Breast epithelium (tissue), 4 donors: ENCODE results near the gene NOP53. TPM values are rescaled to one million over a fixed set of nuclear protein-coding genes. Genes with fewer than 3 reads are reported as not detected.
A peak's percentile ranks its signal among the peaks of the same experiment; 100 is the strongest.

Experiments
- DNase-seq, 2 donors: peaks; one replicate each; pipeline ENCODE4 v3.0.0-alpha.2; 2019; ENCODE audit warnings: low spot score in 2 of 2
- H3K27ac ChIP-seq, 2 donors: fragments of 200-600 bp; sonication (generic) in 1 of 2; one replicate each; pipeline ENCODE4 v1.5.1; 2016 to 2019; ENCODE audit warnings: mild to moderate bottlenecking in 1 of 2
- H3K27me3 ChIP-seq, 2 donors: fragments of 200-600 bp; sonication (generic) in 1 of 2; one replicate each; pipeline versions ENCODE4 v1.5.1 to v1.6.0; 2017 to 2019; ENCODE audit warnings: control low read depth in 1 of 2, mild to moderate bottlenecking in 1 of 2
- H3K36me3 ChIP-seq: fragments of 200-600 bp; one replicate; pipeline ENCODE4 v1.5.1; 2019
- H3K4me1 ChIP-seq, 2 donors: fragments of 200-600 bp; sonication (generic); one replicate each; pipeline ENCODE4 v1.5.1; 2016 to 2019; ENCODE audit warnings: control low read depth in 1 of 2
- H3K4me3 ChIP-seq, 3 donors: fragments of 200-600 bp; sonication (generic); 1 replicate in 2 of 3; 2 replicates in 1 of 3; pipeline ENCODE4 v1.5.1; 2016 to 2019; ENCODE audit warnings: mild to moderate bottlenecking in 3 of 3, moderate library complexity in 2 of 3
- H3K9me3 ChIP-seq, 2 donors: fragments of 200-600 bp; sonication (generic) in 1 of 2; one replicate each; pipeline ENCODE4 v1.5.1; 2016 to 2019; ENCODE audit warnings: control low read depth in 1 of 2
- CTCF ChIP-seq, 3 donors: fragments of 450-650 bp; IDR thresholded peaks; one replicate each; pipeline ENCODE4 v1.5.1; 2016 to 2017; ENCODE audit warnings: antibody characterized with exemption in 3 of 3, mild to moderate bottlenecking in 3 of 3, moderate library complexity in 3 of 3
- POLR2A ChIP-seq: fragments of 450-650 bp; IDR thresholded peaks from one replicate; pipeline ENCODE4 v1.6.1; 2016; ENCODE audit warnings: antibody characterized with exemption, mild to moderate bottlenecking, moderate library complexity
- POLR2AphosphoS5 ChIP-seq, 3 donors: sonication (generic); formaldehyde crosslinking; IDR thresholded peaks; one replicate each; pipeline ENCODE4 v1.6.1; 2017; ENCODE audit warnings: antibody characterized with exemption in 3 of 3
- intact Hi-C: fragments of 100-400 bp; cut with DNase I; formaldehyde crosslinking; loops from one replicate; pipeline ENCODE4 v1.15.1; 2023; ENCODE audit warnings: low total_unique reads
- total RNA-seq, 3 donors: library from RNA; depleted of rRNA; stranded (reverse); fragments of >200 nt; gene quantifications; one replicate each; pipeline ENCODE4 v1.1.0, GENCODE V29; 2016

Gene NOP53
- total RNA-seq, 3 donors from 2014 or later, result 391 to 498 (median 457) TPM

DNA sequence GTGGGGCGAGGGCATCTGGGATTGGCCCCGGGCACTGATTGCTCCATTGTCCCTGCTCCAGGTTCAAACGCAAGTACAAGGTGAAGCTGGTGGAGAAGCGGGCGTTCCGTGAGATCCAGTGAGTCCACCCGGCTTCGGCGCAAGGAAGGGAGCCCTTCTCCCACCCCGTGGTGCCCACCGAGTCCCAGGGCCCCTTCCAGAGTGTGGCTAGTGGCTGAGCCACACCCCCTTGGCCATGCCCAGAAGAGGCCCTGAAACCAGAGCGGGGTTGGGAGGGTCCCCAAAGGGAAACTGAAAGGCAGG lies 11.2 kb downstream of the NOP53 start:
- TF ChIP-seq CTCF (IDR thresholded peaks at IDR 0.05), result no peak
- no peak for TF ChIP-seq POLR2A
- TF ChIP-seq POLR2AphosphoS5 (IDR thresholded peaks at IDR 0.05), result no peak
- no peak overlapping the region for H3K4me3 ChIP-seq
- H3K36me3 ChIP-seq, result peaks cover 33% of the 10 kb centered on the region
- no peaks in the 10 kb centered on the region for H3K9me3 ChIP-seq
- intact Hi-C loops, result no loop called here
- no peak for DNase-seq
- no peaks in the 10 kb centered on the region for H3K27me3 ChIP-seq
- no peaks in the 10 kb centered on the region for H3K4me1 ChIP-seq
- no peak overlapping the region for H3K27ac ChIP-seq

DNA sequence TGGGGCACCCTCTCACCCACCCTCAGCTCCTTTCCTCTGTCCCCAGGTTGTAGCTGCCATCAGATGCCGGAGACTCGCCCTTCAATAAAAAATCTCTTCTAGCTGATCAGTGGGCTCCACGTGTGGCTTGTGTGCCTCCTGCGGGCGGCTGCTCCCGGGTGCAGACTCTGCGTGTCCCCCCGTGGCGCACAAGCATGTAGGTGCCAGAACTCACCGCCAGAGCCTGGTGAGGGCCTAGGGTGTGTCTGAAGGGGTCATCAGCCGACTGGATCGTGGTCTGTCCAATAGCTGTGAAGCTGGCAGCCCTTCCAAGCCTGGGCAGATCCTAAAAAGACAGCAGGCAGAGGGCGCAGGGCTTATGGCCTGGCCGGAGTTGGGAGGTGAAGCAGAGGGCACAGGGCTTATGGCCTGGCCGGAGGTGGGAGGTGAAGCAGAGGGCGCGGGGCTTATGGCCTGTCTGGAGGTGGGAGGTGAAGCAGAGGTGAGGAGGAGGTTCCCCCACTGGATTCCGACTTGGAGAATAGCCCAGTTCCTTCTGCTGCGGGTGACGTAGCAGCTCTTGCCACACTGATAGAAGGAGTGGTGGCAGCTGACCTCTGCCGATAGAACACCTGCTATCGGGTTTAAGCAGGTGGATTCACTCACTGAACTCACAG lies 11.7 kb downstream of the NOP53 start:
- H3K4me1 ChIP-seq, result no peaks in the 10 kb centered on the region
- no peak for TF ChIP-seq POLR2AphosphoS5 (IDR thresholded peaks at IDR 0.05)
- TF ChIP-seq POLR2A, result no peak
- TF ChIP-seq CTCF (IDR thresholded peaks at IDR 0.05), result no peak
- no peak overlapping the region for H3K4me3 ChIP-seq
- H3K9me3 ChIP-seq, result no peaks in the 10 kb centered on the region
- H3K36me3 ChIP-seq, result peaks cover 33% of the 10 kb centered on the region
- no peak overlapping the region for H3K27ac ChIP-seq
- no peaks in the 10 kb centered on the region for H3K27me3 ChIP-seq
- no peak for DNase-seq
- intact Hi-C loops, result no loop called here

DNA sequence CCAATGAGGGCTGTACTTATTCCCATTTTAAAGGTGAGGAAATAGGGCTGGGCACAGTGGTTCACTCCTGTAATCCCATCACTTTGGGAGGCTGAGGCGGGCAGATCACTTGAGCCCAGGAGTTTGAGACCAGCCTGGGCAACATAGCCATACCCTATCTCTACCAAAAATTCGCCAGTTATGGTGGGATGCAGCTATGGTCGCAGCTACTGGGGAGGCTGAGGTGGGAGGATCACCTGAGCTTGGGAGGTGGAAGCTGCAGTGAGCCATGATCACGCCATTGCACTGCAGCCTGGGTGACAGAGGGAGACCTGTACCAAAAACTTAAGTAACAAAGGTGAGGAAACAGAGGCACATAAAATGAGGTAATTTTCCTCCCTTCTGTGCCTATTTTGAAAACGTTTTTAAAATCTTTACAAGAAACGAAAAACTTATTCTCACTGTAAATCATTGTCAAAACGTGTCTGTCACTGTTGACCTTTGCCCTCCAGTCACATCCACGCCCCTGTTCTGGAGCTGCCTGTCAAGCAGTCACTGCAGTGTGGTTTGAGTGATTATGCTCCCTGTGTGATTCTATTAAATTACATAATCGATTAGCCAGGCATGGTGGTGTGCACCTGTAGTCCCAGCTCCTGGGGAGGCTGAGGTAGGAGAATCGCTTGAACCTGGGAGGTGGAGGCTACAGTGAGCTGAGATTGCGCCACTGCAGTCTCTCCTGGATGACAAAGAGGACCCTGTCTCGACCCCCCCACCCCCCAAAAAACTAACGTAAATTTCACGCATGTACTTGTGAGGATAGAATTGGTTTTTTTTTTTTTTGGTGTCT lies 12.5 kb downstream of the NOP53 start:
- no peaks in the 10 kb centered on the region for H3K4me1 ChIP-seq
- no peaks in the 10 kb centered on the region for H3K27me3 ChIP-seq
- no peak overlapping the region for H3K4me3 ChIP-seq
- TF ChIP-seq POLR2A, result no peak
- TF ChIP-seq POLR2AphosphoS5 (IDR thresholded peaks at IDR 0.05), result no peak
- no peak for TF ChIP-seq CTCF (IDR thresholded peaks at IDR 0.05)
- intact Hi-C loops, result no loop called here
- DNase-seq, result no peak
- no peaks in the 10 kb centered on the region for H3K9me3 ChIP-seq
- no peak overlapping the region for H3K27ac ChIP-seq
- peaks cover 26% of the 10 kb centered on the region for H3K36me3 ChIP-seq

- Histone ChIP-seq H3K36me3 (peaks cover 24% of the 10 kb centered on the region), H3K27me3 (no peaks in the 10 kb centered on the region), H3K4me3 (no peak overlapping the region), H3K4me1 (no peaks in the 10 kb centered on the region), H3K27ac (no peak overlapping the region), H3K9me3 (no peaks in the 10 kb centered on the region)
- no peak for DNase-seq
- TF ChIP-seq POLR2A (no peak), CTCF (IDR thresholded peaks at IDR 0.05) (no peak), POLR2AphosphoS5 (IDR thresholded peaks at IDR 0.05) (no peak)
- intact Hi-C loops, result no loop called here
These were observed 13.1 kb downstream of the NOP53 start for GRCh38 chr19:47758443-47758804.

DNA sequence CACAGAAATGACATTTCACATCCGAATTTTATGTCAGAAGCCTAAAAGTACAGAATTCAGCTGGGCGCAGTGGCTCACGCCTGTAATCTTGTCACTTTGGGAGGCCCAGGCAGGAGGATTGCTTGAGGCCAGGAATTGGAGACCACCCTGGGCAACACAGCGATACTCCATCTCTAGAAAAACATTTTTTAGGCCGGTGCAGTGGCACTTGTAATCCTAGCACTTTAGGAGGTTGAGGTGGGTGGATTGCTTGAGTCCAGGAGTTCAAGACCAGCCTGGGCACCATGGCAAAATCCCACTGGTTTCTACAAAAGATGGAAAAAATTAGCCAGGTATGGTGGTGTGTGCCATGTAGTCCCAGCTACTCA lies 15.3 kb downstream of the NOP53 start:
- Histone ChIP-seq H3K36me3 (peaks cover 17% of the 10 kb centered on the region), H3K27me3 (no peaks in the 10 kb centered on the region), H3K27ac (peak overlapping the region in 1 of 2 donors; percentile 61), H3K4me1 (no peaks in the 10 kb centered on the region), H3K4me3 (no peak overlapping the region), H3K9me3 (no peaks in the 10 kb centered on the region)
- DNase-seq, result no peak
- intact Hi-C loops, result no loop called here
- no peak for TF ChIP-seq POLR2AphosphoS5 (IDR thresholded peaks at IDR 0.05)
- no peak for TF ChIP-seq POLR2A
- no peak for TF ChIP-seq CTCF (IDR thresholded peaks at IDR 0.05)
